Dedifferentiated amniotic fluid mesenchymal stem cell (primary cell): Measurements from ENCODE around the gene COX7B2.

Experiments
- DNase-seq: peaks from one replicate; pipeline ENCODE4 v3.0.0-alpha.2; 2016; ENCODE audit errors: extremely low spot score

The COX7B2 gene, protein sequence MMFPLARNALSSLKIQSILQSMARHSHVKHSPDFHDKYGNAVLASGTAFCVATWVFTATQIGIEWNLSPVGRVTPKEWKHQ

DNA sequence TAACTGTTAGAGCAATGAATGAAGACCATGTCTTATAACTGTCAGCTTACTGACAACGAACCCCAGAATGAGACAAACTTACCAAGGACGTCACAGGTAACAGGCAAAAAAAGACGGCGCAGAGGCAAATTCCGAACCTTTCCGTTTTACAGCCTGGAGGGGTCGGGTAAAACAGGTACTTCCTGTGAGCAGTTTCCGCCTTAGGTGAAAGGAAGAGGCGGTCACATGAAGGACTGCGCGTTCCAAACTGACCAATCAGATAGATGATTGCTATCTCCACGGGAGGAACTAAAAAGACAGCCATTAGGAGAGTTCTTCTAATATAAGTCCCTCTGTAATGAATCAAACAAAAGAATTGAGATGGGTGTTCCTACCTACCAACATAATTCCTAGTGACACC lies at the start of gene COX7B2:
Gene COX7B2, minus strand, starts transcription at position 168 of the 400 bp plus-strand sequence. CDS start 174,053 bp downstream, outside the sequence.
- no peak for DNase-seq

DNA sequence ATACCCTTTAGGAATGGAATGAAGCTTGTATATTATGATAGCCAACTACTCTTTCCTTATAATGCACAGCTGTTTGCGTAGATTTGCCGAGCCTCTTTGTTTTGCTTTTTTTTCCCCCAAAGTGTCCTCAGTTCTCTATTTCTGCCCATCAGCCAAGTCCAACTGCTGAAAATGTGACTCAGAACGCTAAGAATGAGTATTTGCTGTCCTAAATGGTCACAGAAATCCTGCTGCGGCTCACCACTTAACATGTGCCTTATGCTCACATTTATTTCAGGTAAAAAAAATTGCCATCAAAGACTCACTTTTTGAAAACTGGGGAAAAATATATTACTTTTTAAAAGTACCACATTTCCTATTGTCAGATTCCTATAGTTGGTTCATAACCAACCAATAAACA lies 47.4 kb upstream of the COX7B2 start:
- DNase-seq = no peak

DNA sequence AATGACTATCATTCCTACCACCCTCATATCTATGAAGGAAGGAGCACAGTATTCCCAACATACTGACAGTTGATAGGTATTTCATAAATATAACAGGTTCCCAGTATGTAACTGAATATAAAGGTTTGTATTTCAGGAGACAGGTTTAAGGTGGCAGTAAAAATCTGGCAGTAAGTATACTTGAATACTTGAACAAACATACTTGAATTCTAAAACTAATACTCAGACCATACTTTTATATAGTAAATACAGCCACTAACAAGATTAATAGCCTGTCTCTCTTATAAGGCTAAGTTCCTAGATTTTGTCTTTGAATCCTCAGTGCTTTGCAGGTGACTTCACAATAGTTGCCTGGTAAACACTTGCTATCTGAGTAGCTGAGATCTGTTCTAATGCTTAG lies 46.6 kb upstream of the COX7B2 start:
- no peak for DNase-seq

DNA sequence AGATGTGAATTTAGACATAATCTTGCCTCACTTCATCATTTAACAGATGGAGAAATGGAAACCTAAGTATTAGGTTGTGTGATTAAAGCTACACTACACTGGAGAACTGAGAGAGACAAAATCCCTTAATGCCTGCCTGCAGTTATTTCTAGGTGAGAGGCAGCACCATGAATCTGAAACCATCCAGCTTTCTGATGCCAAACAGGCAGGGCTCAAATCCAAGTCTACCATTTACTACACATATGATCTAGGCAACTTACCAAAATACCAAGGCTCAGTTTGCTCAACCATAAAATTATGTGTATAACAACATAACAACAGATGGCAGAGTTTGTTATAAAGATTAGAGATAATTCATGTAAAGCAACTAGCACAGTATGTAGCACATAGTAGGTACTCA lies 45.6 kb upstream of the COX7B2 start:
- no peak for DNase-seq

DNA sequence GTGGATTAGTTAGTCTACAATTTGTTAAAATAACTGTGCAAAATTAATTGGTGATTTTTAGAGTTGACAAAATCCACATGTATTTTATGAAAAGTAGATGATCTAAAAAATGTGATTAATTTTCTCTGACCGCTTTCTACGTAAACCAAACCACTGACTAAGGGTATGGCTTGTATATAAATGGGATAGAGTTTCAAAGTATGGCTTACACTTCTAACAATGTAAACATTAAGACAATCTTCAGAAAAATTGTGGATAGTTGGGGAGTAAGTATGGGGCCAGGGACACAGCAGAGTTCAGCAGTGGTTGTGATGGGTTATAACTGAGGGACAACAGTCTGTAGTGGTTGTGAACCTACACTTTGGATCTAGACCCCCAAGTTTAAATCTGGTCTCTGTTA lies 44.5 kb upstream of the COX7B2 start:
- no peak for DNase-seq

DNA sequence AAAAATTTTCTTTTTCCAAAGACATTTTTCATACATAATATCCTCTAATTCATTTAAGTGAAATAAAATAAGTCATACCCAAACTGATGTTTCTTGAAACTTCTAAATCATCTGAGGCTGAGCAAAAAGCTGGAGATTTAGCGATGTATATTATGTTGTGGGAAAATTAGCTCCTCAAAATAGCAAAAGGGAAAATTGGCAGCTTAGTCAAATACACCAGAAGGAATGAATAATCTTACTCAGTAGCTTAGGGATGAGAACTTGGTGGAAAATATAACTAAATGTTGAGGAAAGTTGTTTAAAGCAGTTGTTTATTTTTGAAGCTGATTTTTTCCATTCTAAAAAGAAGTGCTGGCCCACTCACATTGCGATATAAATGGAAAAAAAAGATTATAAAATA lies 43.4 kb upstream of the COX7B2 start:
- DNase-seq = no peak

DNA sequence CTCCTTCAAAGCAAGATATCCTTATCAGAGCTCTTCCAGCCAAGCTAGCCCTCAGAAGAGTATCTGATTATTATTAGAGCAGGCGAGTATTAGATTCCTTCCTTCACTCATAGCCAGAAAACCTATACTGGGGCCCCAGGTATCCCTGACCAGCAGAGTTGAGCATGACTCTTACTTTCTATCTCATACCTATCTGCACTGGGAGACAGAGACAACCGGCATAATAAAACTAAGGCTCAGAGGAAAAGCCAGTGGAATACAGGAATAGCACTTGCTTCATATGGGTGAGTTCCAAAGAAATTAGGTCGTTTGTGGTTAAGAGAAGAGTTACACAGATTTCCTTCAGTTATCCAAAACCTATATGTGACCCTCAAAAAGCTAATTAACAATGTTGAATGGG lies 41.8 kb upstream of the COX7B2 start:
- DNase-seq = no peak

DNA sequence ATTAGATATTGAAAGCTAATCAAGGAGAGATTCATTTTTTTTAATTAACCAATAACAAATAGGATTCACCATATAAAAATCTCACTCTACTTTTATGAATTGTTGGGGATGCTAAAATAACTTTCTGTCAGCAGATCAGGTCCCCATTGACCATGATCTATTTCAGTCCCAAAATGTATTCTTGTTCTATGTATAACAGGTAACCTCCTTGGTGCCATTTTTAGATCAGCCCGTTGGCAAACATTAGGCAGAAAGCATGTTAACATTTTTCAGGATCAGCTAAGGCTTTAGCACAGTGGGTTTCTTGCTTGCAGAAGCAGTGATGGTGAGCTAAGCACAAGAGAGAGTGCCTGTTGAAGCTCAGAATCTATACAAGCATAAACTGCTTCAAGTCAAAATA lies 40.8 kb upstream of the COX7B2 start:
- DNase-seq = no peak

DNA sequence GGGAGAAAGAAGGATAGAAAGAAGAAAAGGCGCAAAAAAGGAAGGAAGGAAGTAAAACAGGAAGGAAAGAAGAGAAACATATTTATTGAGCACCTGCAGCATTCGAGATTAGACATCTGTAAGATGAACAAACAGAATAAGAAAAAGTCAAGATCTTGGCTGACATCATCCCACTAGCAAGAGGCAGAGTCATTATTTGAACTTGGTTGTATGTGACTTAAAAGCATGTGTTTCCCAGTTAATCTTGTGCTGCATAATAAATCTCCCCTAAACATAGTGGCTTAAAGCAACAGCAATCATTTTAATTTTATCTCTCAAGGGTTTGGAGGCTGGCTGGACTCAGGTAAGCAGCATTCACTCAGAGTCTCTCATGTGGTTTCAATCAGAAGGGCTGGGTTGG lies 38.5 kb upstream of the COX7B2 start:
- no peak for DNase-seq

DNA sequence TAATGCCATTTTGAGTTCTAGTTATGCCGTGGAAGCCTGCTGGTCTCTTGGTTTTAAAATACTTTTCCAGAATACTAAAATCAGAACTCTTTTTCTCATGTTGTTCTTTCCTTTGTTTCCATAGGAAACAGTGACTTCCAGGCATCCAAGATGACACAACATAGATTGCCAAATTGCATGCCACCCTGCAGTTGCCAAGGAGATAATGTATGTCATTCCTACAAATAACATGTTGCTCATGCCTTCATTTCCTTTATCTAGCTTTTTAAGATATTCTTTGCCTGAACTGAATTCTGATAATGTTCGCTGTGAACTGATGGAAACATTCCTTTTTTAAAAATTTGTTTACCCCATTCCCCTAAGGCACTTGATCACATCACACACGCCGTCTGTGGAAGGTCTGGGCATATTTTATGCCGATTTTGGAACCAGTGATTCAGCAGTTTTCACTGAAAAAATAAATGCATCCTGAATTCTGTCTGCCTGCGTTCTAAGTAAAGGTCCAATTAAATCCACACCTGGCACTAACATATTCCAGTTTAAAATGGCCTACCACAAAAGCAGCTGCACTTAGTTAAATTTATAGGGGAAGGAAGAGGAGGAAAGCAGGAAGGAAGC lies 38.0 kb upstream of the COX7B2 start:
- peak; percentile 80 for DNase-seq

DNA sequence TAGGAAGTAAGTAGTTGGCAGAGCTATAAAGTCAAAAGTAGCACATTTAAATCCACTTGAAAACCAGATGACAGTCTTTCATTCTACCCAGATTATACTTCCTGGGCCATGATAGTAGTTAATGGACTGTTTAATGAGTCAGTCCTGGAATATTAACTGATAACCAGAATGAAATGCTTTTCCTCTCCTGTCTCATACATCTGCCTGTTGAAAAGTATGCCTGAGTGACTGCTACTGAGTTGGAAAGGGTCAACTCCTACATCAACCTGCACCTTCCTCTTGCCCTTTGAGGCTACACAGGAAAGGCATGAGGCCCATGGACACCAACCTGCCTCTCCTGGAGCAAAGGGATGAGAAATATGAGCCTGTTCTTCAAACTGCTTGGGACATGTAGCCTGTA lies 36.0 kb upstream of the COX7B2 start:
- no peak for DNase-seq

DNA sequence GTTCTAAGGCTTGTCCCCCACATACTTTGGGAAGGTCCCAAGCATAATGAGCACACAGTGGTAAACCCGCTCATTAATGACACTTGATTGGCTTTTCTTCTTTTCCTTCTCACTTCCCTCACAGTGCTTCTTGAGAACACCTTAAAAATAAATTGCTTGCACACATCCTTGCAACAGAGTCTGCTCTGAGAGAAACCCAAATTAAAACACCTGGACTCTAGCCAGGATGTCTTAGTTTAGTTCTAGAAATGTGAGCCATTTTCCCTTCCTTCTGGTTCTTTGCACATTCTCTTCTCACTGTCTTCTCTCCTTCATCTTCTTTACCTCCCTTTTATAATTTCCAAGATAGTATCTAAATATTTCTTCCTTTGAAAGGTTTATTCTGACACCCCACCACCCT lies 35.3 kb upstream of the COX7B2 start:
- DNase-seq = no peak

DNA sequence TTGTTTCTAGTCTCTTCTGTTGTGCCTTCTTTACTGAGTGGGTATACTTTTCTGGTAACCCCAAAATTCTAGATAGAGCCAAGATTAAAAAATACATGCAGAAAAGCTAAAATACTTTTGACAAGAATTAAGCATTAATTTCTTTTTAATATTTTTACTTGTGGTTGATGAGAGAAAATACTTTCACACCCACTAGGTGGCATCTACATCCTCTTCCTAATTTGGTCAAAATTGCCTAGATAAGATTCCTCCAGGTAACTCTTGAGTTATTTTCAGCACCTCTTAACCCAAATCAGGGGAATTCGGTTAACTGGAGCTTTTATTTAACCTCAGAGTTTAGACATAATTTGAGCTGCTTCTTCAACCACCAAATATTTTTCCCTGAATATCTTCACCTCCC lies 28.4 kb upstream of the COX7B2 start:
- no peak for DNase-seq

DNA sequence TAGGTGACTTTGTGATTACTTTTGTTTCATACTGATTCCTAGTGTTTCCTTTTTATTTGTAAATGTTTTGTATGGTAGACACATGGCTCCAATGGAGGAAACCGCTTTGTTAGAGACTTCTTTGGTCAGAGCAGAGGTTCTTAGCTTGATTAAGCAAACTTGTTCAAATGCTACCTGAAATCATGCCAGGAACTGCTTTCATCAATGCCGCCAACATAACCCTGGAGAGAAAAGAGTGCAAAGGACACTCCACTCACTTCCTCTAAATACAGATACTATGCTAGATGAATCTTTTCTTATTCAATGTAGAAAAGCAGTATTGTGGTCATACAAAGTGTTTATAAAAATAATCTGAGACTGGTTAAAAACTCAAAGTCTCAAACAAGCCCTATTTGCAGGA lies 25.7 kb upstream of the COX7B2 start:
- no peak for DNase-seq

DNA sequence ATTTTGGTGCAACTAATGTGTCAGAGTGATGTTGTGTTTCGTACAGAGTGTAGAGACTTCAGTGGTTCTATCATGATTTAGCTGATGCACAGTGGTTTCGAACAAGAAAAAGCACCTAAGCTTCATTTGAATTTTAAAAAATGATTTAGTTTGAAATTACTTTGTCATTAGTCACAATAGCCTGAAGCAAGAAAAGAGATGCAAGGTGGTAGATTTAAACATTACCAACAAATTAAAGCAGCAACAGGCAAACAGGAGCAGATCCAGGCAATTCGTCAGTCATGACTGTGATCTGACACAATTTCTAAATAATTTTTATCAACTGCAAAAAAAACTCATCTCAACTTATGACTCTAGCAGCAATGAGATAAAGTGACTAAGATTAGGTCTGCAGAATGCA lies 24.6 kb upstream of the COX7B2 start:
- no peak for DNase-seq

DNA sequence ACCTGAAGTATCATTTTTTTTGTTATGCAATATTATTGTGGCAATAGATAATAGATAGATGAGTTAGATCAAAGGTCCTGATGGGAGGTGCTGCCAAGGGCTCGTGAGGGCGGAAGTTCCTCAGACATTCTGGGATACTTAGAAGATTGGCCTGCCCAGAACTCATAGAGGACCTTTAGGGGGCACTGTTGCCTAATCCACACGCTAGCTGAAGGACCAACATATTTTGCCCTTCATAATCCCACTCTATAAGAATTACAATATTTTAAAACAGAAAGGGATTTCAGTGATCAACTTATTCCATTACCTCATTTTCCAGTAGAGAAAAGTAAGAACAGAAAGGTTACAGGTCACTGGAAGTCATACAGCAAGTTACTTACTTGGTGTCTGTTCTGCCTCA lies 22.9 kb upstream of the COX7B2 start:
- DNase-seq = peak; percentile 26

DNA sequence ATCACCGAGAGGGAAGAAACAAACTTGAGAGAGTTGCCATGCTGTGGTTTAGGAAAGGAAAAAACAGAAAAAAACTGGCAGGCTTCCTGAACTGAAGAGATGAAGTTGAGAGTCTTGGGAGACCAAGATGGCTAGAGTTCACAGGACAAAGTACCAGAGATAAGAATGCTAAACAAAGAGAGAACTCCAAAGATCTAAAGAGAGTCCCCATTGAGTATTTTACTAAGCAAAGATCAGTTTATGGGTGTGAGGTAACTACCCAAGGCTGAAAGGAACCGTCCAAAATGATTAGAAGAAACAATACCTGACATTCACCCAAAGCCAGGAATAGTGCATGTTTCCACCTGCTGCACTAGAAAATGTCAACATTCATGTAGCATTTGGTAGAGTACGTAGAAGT lies 21.8 kb upstream of the COX7B2 start:
- DNase-seq = no peak

DNA sequence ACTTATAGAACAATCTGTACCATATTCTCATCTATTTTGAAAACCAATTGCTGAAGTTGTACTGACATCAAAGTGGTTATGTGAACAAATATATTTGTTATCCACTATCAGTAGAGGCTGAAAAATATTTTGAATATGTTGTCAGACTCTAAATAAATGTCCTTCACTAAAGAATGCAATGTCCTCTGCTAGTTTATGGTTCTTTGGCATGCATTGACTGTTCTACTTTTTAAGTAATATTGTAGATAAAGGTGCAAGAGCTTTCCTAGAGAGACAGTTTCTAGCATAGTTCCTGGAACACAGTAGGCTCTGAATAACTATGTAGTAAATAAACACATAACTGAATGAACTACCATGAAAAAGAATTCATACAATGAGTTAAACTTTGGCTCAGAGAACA lies 18.2 kb upstream of the COX7B2 start:
- DNase-seq = no peak

DNA sequence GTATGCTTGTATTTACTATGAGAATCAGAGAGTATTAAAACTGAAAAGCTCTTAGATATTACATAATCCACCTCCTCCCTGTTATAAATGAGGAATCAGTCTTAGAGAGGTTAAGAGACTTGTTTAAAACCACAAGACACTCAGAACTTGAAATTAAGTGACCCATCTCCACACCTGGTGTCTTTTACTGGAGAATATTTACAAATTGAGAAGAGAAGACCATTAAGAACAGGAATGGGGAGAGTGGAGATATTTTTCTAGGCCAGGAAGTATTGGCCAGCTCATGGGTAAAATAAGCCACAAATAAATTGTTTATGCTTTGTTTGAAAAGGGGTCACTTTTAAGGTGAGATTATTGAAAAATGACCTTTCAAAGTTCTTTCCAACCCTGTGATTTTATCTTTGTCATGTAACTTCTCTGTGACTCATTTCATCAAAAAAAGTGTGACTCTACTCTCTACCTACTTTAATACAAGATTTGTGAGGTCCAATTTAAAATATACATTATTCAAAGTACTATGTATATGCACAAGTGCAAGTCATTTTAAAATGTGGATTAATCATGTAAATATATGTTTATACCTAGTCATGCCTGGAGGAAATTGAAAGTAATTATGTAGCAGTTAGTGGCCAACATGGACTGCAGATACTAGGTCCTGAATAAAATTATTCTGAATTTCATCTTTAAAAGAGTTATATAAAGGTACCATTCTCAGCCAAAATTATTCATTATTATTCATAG lies 15.9 kb upstream of the COX7B2 start:
- DNase-seq = no peak

DNA sequence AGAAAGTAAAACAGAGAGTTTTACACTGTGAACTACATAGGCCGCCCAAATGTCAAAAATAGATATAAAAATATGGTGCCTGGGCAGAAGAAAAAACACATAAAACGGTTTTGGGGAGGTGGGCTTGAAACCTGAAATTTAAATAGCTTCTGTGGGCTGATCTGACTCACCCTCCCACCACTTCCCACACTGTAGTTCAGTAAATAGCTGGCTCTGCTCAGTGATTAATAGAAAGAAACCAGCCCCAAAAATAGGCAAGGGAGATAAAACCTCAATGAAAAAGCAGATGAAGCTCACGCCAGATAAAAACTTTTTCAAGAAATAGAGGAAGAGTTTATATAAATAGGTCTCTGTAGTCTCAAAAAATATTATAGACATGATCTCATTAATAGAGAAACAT lies 13.2 kb upstream of the COX7B2 start:
- DNase-seq = no peak

DNA sequence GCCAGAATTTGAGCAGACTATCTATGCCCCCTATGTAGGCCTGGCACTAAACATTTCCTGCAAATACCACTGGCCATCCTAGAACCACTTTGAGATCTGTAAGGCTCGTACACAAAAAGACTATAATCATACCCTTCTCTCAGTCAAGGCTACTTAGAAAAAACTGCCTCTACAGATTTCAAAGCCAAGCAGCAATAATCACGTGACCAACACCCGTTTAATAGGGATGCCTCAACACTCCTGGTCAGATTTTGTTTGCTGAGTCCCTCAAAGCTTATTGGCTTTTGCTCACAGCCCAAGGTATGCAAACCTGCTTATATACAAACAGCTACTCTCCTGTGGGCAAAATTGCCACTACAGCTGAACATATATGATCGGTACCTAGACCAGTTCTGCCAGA lies 897 bp downstream of the COX7B2 start:
- DNase-seq = no peak

DNA sequence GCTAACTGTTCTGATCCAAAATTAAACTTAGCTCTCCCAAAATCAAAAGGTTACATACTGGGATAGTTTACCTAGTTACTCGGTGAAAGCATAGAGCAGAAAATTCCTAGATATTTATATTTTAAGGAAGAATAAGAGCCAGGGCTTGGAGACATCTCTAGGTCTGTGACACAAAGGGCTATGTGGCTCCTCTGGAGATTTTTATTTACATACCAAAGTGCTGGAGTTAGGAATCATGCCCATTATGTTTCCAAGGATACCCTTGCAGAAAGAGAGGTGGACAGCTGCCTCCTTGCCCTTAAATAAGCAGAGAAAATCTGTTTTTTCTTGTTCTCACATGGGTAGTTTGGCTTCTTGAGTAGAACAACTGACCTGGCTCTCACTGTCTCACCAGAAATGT lies 9.0 kb downstream of the COX7B2 start:
- no peak for DNase-seq

DNA sequence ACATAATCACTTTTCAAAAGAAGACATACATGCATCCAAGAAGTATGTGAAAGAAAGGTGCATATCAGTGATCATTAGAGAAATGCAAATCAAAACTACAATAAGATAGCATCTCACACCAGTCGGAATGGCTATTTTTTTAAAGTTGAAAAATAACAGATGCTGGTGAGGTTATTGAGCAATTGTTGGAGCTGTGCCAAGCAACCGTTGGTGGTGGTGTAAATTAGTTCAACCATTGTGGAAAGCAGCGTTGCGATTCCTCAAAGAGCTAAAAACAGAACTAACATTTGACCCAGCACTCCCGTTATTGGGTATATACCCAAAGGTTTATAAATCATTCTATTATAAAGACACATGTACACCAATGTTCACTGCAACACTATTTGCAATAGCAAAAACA lies 14.2 kb downstream of the COX7B2 start:
- no peak for DNase-seq

DNA sequence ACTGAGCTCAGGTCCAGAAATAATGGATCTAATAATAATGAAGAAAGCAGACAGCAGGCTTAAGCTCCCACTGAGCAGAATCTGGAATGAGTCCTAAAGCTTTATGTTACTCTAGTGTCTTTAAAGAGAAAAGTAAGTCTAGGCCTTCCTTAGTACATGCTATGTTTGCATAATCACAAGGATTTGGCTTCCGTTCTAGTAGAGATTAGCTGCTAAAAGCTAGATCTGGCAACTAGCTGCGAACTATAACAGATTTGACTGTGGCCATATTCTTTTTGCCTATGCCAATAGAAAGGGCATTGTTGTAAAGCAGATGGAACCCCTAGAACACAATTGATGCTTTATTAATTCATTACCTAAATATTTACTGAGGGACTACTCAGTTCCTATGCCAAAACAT lies 19.0 kb downstream of the COX7B2 start:
- DNase-seq = no peak
